Adrenal gland (tissue), 12 donors: ENCODE measurements around the gene KLK10. TPM values are rescaled to one million over a fixed set of nuclear protein-coding genes. Genes with fewer than 3 reads are reported as not detected.

Source experiments
- DNase-seq, 7 donors: peaks; one replicate each; pipeline ENCODE4 v3.0.0-alpha.2; 2019 to 2020
- H3K27ac ChIP-seq, 5 donors: fragments of 200-600 bp; sonication (generic) in 4 of 5; 1 replicate in 3 of 5; 2 replicates in 2 of 5; pipeline versions ENCODE4 v1.5.1 to v1.8.0; 2016 to 2020; ENCODE audit warnings: mild to moderate bottlenecking in 1 of 5
- H3K27me3 ChIP-seq: fragments of 200-600 bp; 2 replicates; pipeline ENCODE4 v1.8.0; 2021
- H3K36me3 ChIP-seq, 2 donors: fragments of 200-600 bp; replicated peaks in 1 of 2; 1 replicate in 1 of 2; 2 replicates in 1 of 2; pipeline versions ENCODE4 v1.5.1 to v1.8.0; 2018 to 2022
- H3K4me1 ChIP-seq, 2 donors: fragments of 200-600 bp; replicated peaks in 1 of 2; 1 replicate in 1 of 2; 2 replicates in 1 of 2; pipeline versions ENCODE4 v1.5.1 to v1.8.0; 2018 to 2021
- H3K4me3 ChIP-seq, 4 donors: fragments of 200-600 bp; sonication (generic) in 3 of 4; one replicate each; pipeline ENCODE4 v1.5.1; 2016 to 2018
- H3K9me3 ChIP-seq, 3 donors: fragments of 200-600 bp; sonication (generic) in 1 of 3; replicated peaks in 1 of 3; 1 replicate in 2 of 3; 2 replicates in 1 of 3; pipeline versions ENCODE4 v1.5.1 to v1.8.0; 2016 to 2021
- CTCF ChIP-seq, 6 experiments: fragments of 450-650 bp in 4 of 6; fragments of 200-600 bp in 2 of 6; sonication (generic) in 1 of 6; IDR thresholded peaks; 1 replicate in 5 of 6; 2 replicates in 1 of 6; pipeline versions ENCODE4 v1.5.1 to v1.8.0; 2016 to 2021; ENCODE audit warnings: antibody characterized with exemption in 6 of 6, mild to moderate bottlenecking in 2 of 6, moderate library complexity in 1 of 6
- POLR2A ChIP-seq, 2 donors: fragments of 450-650 bp; IDR thresholded peaks; one replicate each; pipeline ENCODE4 v1.6.1; 2017; ENCODE audit warnings: antibody characterized with exemption in 2 of 2, mild to moderate bottlenecking in 2 of 2, moderate library complexity in 1 of 2
- WGBS, 4 donors: extraction: QIAGEN DNeasy Blood & Tissue Kit in 2 of 4; methylation state at CpG; one replicate each; pipeline versions ENCODE4 v1.1.5 to v1.1.7; 2013 to 2017; 5-methylcytosine and 5-hydroxymethylcytosine counted together
- intact Hi-C, 2 donors: fragments of 100-400 bp; cut with DNase I; formaldehyde crosslinking; loops; one replicate each; pipeline versions ENCODE4 v1.14.1 to v1.15.0; 2022 to 2023
- polyA plus RNA-seq, 3 donors: library from polyadenylated mRNA; stranded (reverse); fragments of 200-250 nt in 2 of 3; fragments of 350-450 nt in 1 of 3; fragmentation: Illumina TruSeq in 1 of 3; extraction: RNeasy Lipid Tissue Mini Kit (QIAGEN cat#74804) in 1 of 3; gene quantifications; one replicate each; pipeline ENCODE4 v1.2.3, GENCODE V29; 2013 to 2014
- total RNA-seq, 9 donors: library from RNA; depleted of rRNA in 4 of 9; stranded (reverse); fragments of >200 nt in 4 of 9; fragments of 120-200 nt in 1 of 9; fragmentation: NEBNext Ultra II Directional in 1 of 9; extraction: Animal tissue kit (Norgen Biotek cat#: 25700) in 1 of 9; gene quantifications; one replicate each; pipeline versions ENCODE4 v1.1.0 to v1.2.4, GENCODE V29; 2013 to 2023
- donor health status: healthy with polysubstance abuse.
- donor health status: Bipolar disorder and iron deficiency.
- donor health status: DM: yes; HTN: yes; CAD: no.
- donor health status: DM: no; HTN: no; CAD: no.
- donor health status: DM: no; HTN: no; CAD: no.
- donor health status: DM: yes; HTN: yes; CAD: no.

The KLK10 gene
- total and polyA plus RNA-seq, 12 donors: 0.23 to 1.4 (median 0.38) TPM; not detected in 6

- intact Hi-C loops: no loop called here
- no peaks in the 10 kb centered on the region for H3K9me3 ChIP-seq
- no peak for TF ChIP-seq POLR2A (IDR thresholded peaks at IDR 0.05)
- H3K27me3 ChIP-seq: peaks cover 28% of the 10 kb centered on the region
- H3K4me1 ChIP-seq: no peaks in the 10 kb centered on the region
- H3K27ac ChIP-seq: no peak overlapping the region
- 38 to 61% (median 57%) methylated on average over 12 to 42 of the region's 42 CpGs for WGBS, 4 donors
- H3K36me3 ChIP-seq: no peaks in the 10 kb centered on the region
- DNase-seq: no peak
- no peak overlapping the region for H3K4me3 ChIP-seq
Observed at GRCh38 chr19:51002542-51003311, 16.8 kb downstream of the KLK10 start.

- H3K4me1 ChIP-seq: no peaks in the 10 kb centered on the region
- H3K36me3 ChIP-seq: no peaks in the 10 kb centered on the region
- WGBS, 4 donors: 24 to 43% (median 38%) methylated on average over 12 of the region's 12 CpGs
- no peak for DNase-seq
- no peak overlapping the region for H3K27ac ChIP-seq
- intact Hi-C loops: no loop called here
- H3K9me3 ChIP-seq: no peaks in the 10 kb centered on the region
- peaks cover 28% of the 10 kb centered on the region for H3K27me3 ChIP-seq
- TF ChIP-seq CTCF (IDR thresholded peaks at IDR 0.05) (no peak), POLR2A (IDR thresholded peaks at IDR 0.05) (no peak)
- H3K4me3 ChIP-seq: no peak overlapping the region
Observed at GRCh38 chr19:51002089-51002532, 17.4 kb downstream of the KLK10 start.

- Histone ChIP-seq H3K27me3 (peaks cover 24% of the 10 kb centered on the region), H3K27ac (no peak within 1 kb of the TSS), H3K36me3 (no peaks in the 10 kb centered on the region), H3K4me1 (no peaks in the 10 kb centered on the region), H3K4me3 (no peak within 1 kb of the TSS), H3K9me3 (no peaks in the 10 kb centered on the region)
- intact Hi-C loops: no loop called here
- DNase-seq: no peak
- WGBS, 4 donors: 25 to 34% (median 27%) methylated on average over 6 to 7 of the region's 7 CpGs
- TF ChIP-seq POLR2A (IDR thresholded peaks at IDR 0.05) (no peak), CTCF (IDR thresholded peaks at IDR 0.05) (no peak)
Observed at GRCh38 chr19:51001515-51001914, 18.0 kb downstream of the KLK10 start, which contains the start of gene KLK8. Gene KLK8, minus strand, starts transcription at chr19:51001604. Its CDS starts 437 bp downstream, at chr19:51001167.

GRCh38 chr19:51000981-51001380, 18.5 kb downstream of the KLK10 start:
- peaks cover 23% of the 10 kb centered on the region for H3K27me3 ChIP-seq
- no peak overlapping the region for H3K4me3 ChIP-seq
- H3K27ac ChIP-seq: no peak overlapping the region
- H3K4me1 ChIP-seq: no peaks in the 10 kb centered on the region
- intact Hi-C loops: no loop called here
- H3K9me3 ChIP-seq: no peaks in the 10 kb centered on the region
- WGBS, 4 donors: 33 to 46% (median 40%) methylated on average over 8 to 16 of the region's 16 CpGs
- no peak for TF ChIP-seq POLR2A (IDR thresholded peaks at IDR 0.05)
- no peak for TF ChIP-seq CTCF (IDR thresholded peaks at IDR 0.05)
- no peak for DNase-seq
- no peaks in the 10 kb centered on the region for H3K36me3 ChIP-seq

- Histone ChIP-seq H3K4me3 (no peak overlapping the region), H3K27me3 (peaks cover 23% of the 10 kb centered on the region), H3K27ac (no peak overlapping the region), H3K9me3 (no peaks in the 10 kb centered on the region), H3K36me3 (no peaks in the 10 kb centered on the region), H3K4me1 (no peaks in the 10 kb centered on the region)
- DNase-seq: no peak
- intact Hi-C loops: no loop called here
- WGBS, 4 donors: 65 to 82% (median 76%) methylated on average over 4 to 10 of the region's 10 CpGs
- TF ChIP-seq POLR2A (IDR thresholded peaks at IDR 0.05) (no peak), CTCF (IDR thresholded peaks at IDR 0.05) (no peak)
Observed at GRCh38 chr19:51000426-51000825, 19.1 kb downstream of the KLK10 start.
